ENCODE data around the gene TMBIM4.

The TMBIM4 gene

DNA sequence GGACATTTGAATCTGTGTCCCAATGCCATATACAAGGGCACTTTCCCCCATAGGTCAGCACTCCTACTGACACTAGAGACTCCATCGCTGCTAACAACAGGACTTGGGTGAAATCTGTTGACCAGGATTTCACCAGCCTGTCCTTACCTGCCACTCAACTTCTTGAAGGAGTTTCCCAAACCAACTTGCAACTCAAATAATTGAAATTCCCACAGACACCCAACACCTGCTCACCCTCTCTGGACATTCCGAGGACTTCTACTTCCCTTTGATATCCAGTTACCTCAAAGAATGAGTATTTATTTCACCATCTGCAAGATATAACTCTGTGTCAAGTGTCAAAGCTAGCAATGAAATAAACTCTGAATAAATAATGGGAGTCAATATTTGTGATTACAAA, 83.8 kb downstream of the TMBIM4 start:
- no peak for DNase-seq

Measured in activated CD4-positive, CD25-positive, alpha-beta regulatory T cell (primary cell).